ENCODE data around the gene MEAK7. TPM values are rescaled to one million over a fixed set of nuclear protein-coding genes. Genes with fewer than 3 reads are reported as not detected.

Gene MEAK7
- total RNA-seq, 1 donor from 2014 or later: 28.1 TPM

DNA sequence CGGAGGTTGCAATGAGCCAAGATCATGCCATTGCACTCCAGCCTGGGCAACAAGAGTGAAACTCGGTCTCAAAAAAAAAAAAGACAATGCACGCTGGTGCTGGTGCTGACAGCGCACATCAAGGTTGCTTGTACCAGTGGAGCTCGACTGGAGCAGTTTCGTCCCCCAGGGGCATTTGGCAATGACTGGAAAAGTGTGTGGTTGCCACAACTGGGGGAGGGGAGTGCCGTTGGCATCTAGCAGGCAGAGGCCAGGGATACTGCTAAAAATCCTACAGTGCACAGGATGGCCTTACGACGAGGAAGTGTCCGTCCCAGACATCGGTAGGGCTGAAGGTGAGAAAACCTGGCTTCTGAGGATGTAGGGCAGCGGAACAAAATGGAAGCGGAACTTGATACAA lies 2.4 kb downstream of the MEAK7 start:
- H3K27me3 Mint-ChIP-seq (ENCODE audit: unreplicated experiment): no peaks in the 10 kb centered on the region
- TF ChIP-seq, protein P1, sequence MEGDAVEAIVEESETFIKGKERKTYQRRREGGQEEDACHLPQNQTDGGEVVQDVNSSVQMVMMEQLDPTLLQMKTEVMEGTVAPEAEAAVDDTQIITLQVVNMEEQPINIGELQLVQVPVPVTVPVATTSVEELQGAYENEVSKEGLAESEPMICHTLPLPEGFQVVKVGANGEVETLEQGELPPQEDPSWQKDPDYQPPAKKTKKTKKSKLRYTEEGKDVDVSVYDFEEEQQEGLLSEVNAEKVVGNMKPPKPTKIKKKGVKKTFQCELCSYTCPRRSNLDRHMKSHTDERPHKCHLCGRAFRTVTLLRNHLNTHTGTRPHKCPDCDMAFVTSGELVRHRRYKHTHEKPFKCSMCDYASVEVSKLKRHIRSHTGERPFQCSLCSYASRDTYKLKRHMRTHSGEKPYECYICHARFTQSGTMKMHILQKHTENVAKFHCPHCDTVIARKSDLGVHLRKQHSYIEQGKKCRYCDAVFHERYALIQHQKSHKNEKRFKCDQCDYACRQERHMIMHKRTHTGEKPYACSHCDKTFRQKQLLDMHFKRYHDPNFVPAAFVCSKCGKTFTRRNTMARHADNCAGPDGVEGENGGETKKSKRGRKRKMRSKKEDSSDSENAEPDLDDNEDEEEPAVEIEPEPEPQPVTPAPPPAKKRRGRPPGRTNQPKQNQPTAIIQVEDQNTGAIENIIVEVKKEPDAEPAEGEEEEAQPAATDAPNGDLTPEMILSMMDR (IDR thresholded peaks at IDR 0.05): no peak
- no peak for DNase-seq (ENCODE audit: extremely low spot score, unreplicated experiment)

DNA sequence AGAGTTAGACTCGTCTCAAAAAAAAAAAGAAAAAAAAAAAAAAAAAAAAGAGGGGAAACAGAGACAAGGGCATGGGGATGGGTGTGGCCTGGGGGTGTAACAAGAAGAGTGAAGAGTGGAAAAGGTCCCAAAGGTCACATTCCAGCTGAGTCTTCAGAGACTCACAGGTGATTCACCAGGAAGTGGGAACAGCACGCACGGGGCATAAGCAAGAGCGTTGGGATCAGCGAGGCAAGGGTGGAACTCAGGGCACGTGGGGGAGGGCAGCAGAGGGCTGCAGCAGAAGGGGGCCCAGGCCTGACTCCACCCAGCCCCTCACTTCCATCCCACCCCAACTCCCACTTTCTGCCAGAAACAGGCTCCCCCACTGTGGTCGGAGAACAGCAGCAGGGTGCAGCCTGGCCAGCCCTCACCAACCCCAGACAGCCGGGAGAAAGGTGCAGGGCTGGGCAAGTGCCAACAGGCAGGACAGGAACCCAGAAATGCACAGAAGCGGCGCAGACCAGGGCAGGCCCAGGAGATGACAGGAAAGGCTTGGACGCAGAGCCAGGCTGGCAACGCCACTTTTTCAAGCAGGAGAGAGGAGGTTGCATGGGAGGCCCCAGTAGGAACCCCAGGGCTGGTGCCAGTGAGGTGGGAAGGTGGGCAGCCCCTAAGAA lies 3.3 kb downstream of the MEAK7 start:
- Mint-ChIP-seq H3K36me3 (ENCODE audit: unreplicated experiment) (peaks cover 15% of the 10 kb centered on the region), H3K27ac (ENCODE audit: unreplicated experiment) (no peak overlapping the region), H3K4me1 (ENCODE audit: unreplicated experiment) (peaks cover 37% of the 10 kb centered on the region), H3K9me3 (ENCODE audit: unreplicated experiment) (no peaks in the 10 kb centered on the region), H3K4me3 (ENCODE audit: unreplicated experiment) (no peak overlapping the region), H3K27me3 (ENCODE audit: unreplicated experiment) (no peaks in the 10 kb centered on the region)
- TF ChIP-seq, protein P1 (IDR thresholded peaks at IDR 0.05): no peak
- no peak for DNase-seq (ENCODE audit: extremely low spot score, unreplicated experiment)

More for the DNA sequence above, 2.4 kb downstream of the MEAK7 start:
- H3K4me3 Mint-ChIP-seq (ENCODE audit: unreplicated experiment): no peak overlapping the region
- no peak overlapping the region for H3K27ac Mint-ChIP-seq (ENCODE audit: unreplicated experiment)
- H3K4me1 Mint-ChIP-seq (ENCODE audit: unreplicated experiment): peaks cover 37% of the 10 kb centered on the region
- no peaks in the 10 kb centered on the region for H3K9me3 Mint-ChIP-seq (ENCODE audit: unreplicated experiment)
- peaks cover 12% of the 10 kb centered on the region for H3K36me3 Mint-ChIP-seq (ENCODE audit: unreplicated experiment)

DNA sequence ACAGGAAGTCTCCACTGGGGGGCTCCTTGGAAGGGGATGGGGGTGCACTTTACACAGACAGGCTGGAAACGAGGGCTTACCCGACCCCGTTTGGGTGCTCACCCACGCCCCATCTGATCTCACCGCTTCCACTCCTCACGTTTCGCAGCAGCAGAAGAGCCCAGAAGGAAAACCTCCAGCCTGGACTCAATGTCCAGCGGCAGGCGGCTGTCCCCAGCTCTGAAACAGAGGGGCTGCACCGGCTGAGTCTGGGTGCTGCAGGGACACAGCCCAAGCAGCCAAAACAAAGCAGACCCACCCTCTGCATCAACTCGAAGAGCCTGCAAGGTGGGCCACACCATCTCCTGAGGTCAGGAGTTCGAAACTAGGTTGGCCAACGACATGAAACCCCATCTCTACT lies 3.9 kb downstream of the MEAK7 start:
- peaks cover 19% of the 10 kb centered on the region for H3K36me3 Mint-ChIP-seq (ENCODE audit: unreplicated experiment)
- TF ChIP-seq, protein P1 (IDR thresholded peaks at IDR 0.05): no peak
- no peak overlapping the region for H3K27ac Mint-ChIP-seq (ENCODE audit: unreplicated experiment)
- no peaks in the 10 kb centered on the region for H3K9me3 Mint-ChIP-seq (ENCODE audit: unreplicated experiment)
- H3K4me1 Mint-ChIP-seq (ENCODE audit: unreplicated experiment): peaks cover 34% of the 10 kb centered on the region
- no peak for DNase-seq (ENCODE audit: extremely low spot score, unreplicated experiment)
- H3K4me3 Mint-ChIP-seq (ENCODE audit: unreplicated experiment): no peak overlapping the region
- no peaks in the 10 kb centered on the region for H3K27me3 Mint-ChIP-seq (ENCODE audit: unreplicated experiment)

DNA sequence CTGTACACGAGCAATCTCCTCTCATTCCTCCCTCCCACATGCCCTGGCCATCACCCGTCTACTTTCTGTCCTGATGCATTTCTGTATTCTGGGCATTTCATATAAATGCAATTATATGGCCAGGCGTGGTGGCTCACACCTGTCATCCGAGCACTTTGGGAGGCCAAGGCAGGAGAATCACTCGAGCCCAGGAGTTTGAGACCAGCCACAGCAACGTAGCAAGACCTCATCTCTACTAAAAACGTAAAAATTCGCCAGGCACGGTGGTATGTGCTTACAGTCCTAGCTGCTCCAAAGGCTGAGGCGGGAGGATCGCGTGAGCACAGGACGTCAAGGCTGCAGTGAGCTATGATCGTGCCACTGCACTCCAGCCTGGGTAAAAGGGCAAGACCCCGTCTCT lies 4.8 kb downstream of the MEAK7 start:
- no peak for DNase-seq (ENCODE audit: extremely low spot score, unreplicated experiment)
- Mint-ChIP-seq H3K27me3 (ENCODE audit: unreplicated experiment) (no peaks in the 10 kb centered on the region), H3K36me3 (ENCODE audit: unreplicated experiment) (peaks cover 25% of the 10 kb centered on the region), H3K4me3 (ENCODE audit: unreplicated experiment) (no peak overlapping the region), H3K4me1 (ENCODE audit: unreplicated experiment) (peaks cover 25% of the 10 kb centered on the region), H3K9me3 (ENCODE audit: unreplicated experiment) (no peaks in the 10 kb centered on the region), H3K27ac (ENCODE audit: unreplicated experiment) (no peak overlapping the region)
- TF ChIP-seq, protein P1 (IDR thresholded peaks at IDR 0.05): no peak

DNA sequence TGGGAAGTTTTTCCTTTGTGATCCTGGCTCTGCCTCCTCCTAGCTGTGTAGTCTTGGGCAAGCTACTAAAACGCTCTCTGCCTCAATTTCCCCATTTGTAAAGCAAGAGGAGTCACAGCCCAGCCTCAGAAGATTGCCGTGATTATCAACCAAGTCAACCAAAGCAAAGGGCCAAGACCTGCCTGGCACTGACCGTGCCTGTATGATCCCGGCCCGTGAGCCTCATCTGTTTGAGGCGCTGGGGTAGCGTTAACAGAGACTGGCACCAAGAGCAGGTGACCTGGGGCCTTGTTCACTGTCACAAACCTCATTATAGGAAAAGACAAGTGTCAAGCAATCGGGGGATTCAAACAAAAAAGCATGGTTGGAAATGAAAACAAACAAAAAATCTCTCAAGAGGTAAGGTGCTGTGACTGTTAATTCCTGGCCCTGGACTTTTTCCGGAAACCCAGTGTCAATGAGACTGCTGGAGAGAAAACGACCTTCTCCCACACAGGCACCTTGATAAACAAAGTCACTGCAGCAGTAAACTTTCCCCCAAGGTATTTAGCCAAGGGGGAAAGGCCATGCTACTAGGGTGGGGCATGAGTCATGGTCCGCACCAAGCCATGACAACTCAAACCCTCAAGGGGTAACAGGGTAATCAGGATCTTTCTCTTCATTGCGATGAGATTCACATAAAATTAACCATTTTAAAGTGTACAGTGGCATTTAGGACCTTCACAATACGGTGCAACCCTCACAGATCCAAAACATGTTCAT lies 5.4 kb downstream of the MEAK7 start:
- TF ChIP-seq, protein P1 (IDR thresholded peaks at IDR 0.05): no peak
- H3K36me3 Mint-ChIP-seq (ENCODE audit: unreplicated experiment): peaks cover 29% of the 10 kb centered on the region
- no peaks in the 10 kb centered on the region for H3K9me3 Mint-ChIP-seq (ENCODE audit: unreplicated experiment)
- H3K27ac Mint-ChIP-seq (ENCODE audit: unreplicated experiment): no peak overlapping the region
- H3K27me3 Mint-ChIP-seq (ENCODE audit: unreplicated experiment): no peaks in the 10 kb centered on the region
- no peak for DNase-seq (ENCODE audit: extremely low spot score, unreplicated experiment)
- no peak overlapping the region for H3K4me3 Mint-ChIP-seq (ENCODE audit: unreplicated experiment)
- H3K4me1 Mint-ChIP-seq (ENCODE audit: unreplicated experiment): peaks cover 22% of the 10 kb centered on the region
